H1 (cell line): Measurements from ENCODE around the gene RUNX1. TPM values are rescaled to one million over a fixed set of nuclear protein-coding genes. Genes with fewer than 3 reads are reported as not detected.

ENCODE experiments used
- CTCF ChIA-PET: fragments of 300-600 bp; sonication (Branson Sonifier 250); formaldehyde crosslinking; loops from one replicate; lab custom pipeline; 2021; ENCODE audit not compliant: partially characterized antibody; lab: Charles Lee
- POLR2A ChIA-PET: fragments of 300-600 bp; sonication (Branson Sonifier 250); formaldehyde crosslinking; loops from one replicate; lab custom pipeline; 2021; ENCODE audit warnings: inconsistent platforms; ENCODE audit not compliant: partially characterized antibody; lab: Charles Lee
- DNase-seq, 2 experiments: peaks; one replicate each; pipeline versions ENCODE4 v3.0.0 to v3.0.0-alpha.2; 2010 to 2022; ENCODE audit warnings: low spot score in 2 of 2, low read depth in 1 of 2, mixed read lengths in 1 of 2
- FAIRE-seq: peaks from 2 replicates; lab custom pipeline; 2011; peaks lifted over from hg19 to GRCh38; lab: Jason Lieb, UNC
- H2AFZ ChIP-seq: 2 replicates; pipeline ENCODE4 v1.8.1; 2012; ENCODE audit warnings: low read length, inconsistent platforms
- H2AK5ac ChIP-seq: 2 replicates; pipeline ENCODE4 v1.6.1; 2013; ENCODE audit warnings: low read depth, low read length
- H2BK120ac ChIP-seq: replicated peaks from 2 replicates; pipeline ENCODE3; 2013; ENCODE audit warnings: low read depth, low read length, inconsistent platforms
- H2BK12ac ChIP-seq: 2 replicates; pipeline ENCODE4 v1.6.1; 2013; ENCODE audit warnings: low read depth, low read length
- H2BK15ac ChIP-seq: 2 replicates; pipeline ENCODE4 v1.6.1; 2013; ENCODE audit warnings: low read length
- H2BK20ac ChIP-seq: 2 replicates; pipeline ENCODE4 v1.6.1; 2013; ENCODE audit warnings: low read length
- H2BK5ac ChIP-seq: 2 replicates; pipeline ENCODE4 v1.6.1; 2013; ENCODE audit warnings: low read depth, low read length
- H3K14ac ChIP-seq: 2 replicates; pipeline ENCODE4 v1.6.1; 2013; ENCODE audit warnings: inconsistent platforms; ENCODE audit not compliant: insufficient read length
- H3K18ac ChIP-seq: 2 replicates; pipeline ENCODE4 v1.6.1; 2013; ENCODE audit warnings: low read length; ENCODE audit errors: extremely low read depth
- H3K23ac ChIP-seq: 2 replicates; pipeline ENCODE4 v1.6.1; 2013; ENCODE audit warnings: inconsistent platforms; ENCODE audit not compliant: insufficient read length
- H3K23me2 ChIP-seq: 2 replicates; pipeline ENCODE4 v1.6.1; 2013; ENCODE audit warnings: low read depth, low read length
- H3K27ac ChIP-seq: 2 replicates; pipeline ENCODE4 v1.6.1; 2011; ENCODE audit warnings: low read depth, low read length, inconsistent platforms
- H3K27me3 ChIP-seq, 4 experiments: replicated peaks in 1 of 4; 1 replicate in 1 of 4; 2 replicates in 3 of 4; pipeline versions ENCODE4 v1.6.1 to v1.8.1; 2011 to 2013; ENCODE audit warnings: low read length in 3 of 4, mild to moderate bottlenecking in 3 of 4, inconsistent platforms in 2 of 4, mixed read lengths in 2 of 4, moderate library complexity in 1 of 4; ENCODE audit not compliant: control insufficient read depth in 3 of 4, insufficient read depth in 3 of 4; ENCODE audit errors: extremely low read depth in 1 of 4
- H3K36me3 ChIP-seq, 4 experiments: 2 replicates each; pipeline versions ENCODE4 v1.6.1 to v1.8.1; 2011 to 2013; ENCODE audit warnings: mild to moderate bottlenecking in 4 of 4, low read length in 3 of 4, moderate library complexity in 2 of 4, control low read depth in 1 of 4, inconsistent platforms in 1 of 4; ENCODE audit not compliant: insufficient read depth in 4 of 4, control insufficient read depth in 2 of 4
- H3K4ac ChIP-seq: replicated peaks from 2 replicates; pipeline ENCODE3; 2013; ENCODE audit warnings: low read length, low read depth, mixed read lengths, inconsistent platforms; ENCODE audit not compliant: insufficient read length
- H3K4me1 ChIP-seq, 4 experiments: replicated peaks in 1 of 4; 1 replicate in 1 of 4; 2 replicates in 3 of 4; pipeline versions ENCODE4 v1.6.1 to v1.8.1; 2011 to 2013; ENCODE audit warnings: low read length in 3 of 4, inconsistent platforms in 2 of 4, mixed read lengths in 1 of 4; ENCODE audit not compliant: insufficient read depth in 4 of 4, control insufficient read depth in 3 of 4
- H3K4me2 ChIP-seq, 2 experiments: 2 replicates each; pipeline versions ENCODE4 v1.6.1 to v1.8.1; 2011 to 2013; ENCODE audit warnings: low read depth in 2 of 2, low read length in 2 of 2, control low read depth in 1 of 2, inconsistent platforms in 1 of 2, mild to moderate bottlenecking in 1 of 2; ENCODE audit not compliant: insufficient read depth in 1 of 2
- H3K4me3 ChIP-seq, 4 experiments: fragments of 200-600, 300-600 bp in 1 of 4; sonication (generic), shearing (Covaris generic), sonication (Bioruptor Twin) in 1 of 4; 2 replicates each; pipeline versions ENCODE4 v1.5.1 to v1.8.1; 2011 to 2016; ENCODE audit warnings: low read length in 4 of 4, low read depth in 3 of 4, control low read depth in 2 of 4, inconsistent platforms in 2 of 4, mild to moderate bottlenecking in 2 of 4, mixed read lengths in 1 of 4, moderate library complexity in 1 of 4; ENCODE audit not compliant: insufficient read depth in 2 of 4; ENCODE audit errors: extremely low read depth in 1 of 4
- H3K56ac ChIP-seq: replicated peaks from 2 replicates; pipeline ENCODE3; 2013; ENCODE audit warnings: low read depth, mild to moderate bottlenecking, mixed read lengths, low read length, inconsistent platforms; ENCODE audit not compliant: insufficient read length
- H3K79me1 ChIP-seq: 2 replicates; pipeline ENCODE4 v1.6.1; 2013; ENCODE audit warnings: low read depth, low read length, control low read depth
- H3K79me2 ChIP-seq, 2 experiments: 2 replicates each; pipeline versions ENCODE4 v1.6.1 to v1.8.1; 2012 to 2013; ENCODE audit warnings: low read length in 2 of 2, mild to moderate bottlenecking in 2 of 2, inconsistent platforms in 1 of 2; ENCODE audit not compliant: insufficient read depth in 2 of 2, control insufficient read depth in 1 of 2
- H3K9ac ChIP-seq, 4 experiments: replicated peaks in 1 of 4; 1 replicate in 1 of 4; 2 replicates in 3 of 4; pipeline versions ENCODE4 v1.6.1 to v1.8.1; 2011 to 2013; ENCODE audit warnings: low read depth in 3 of 4, low read length in 3 of 4, control low read depth in 2 of 4, mild to moderate bottlenecking in 2 of 4, moderate library complexity in 2 of 4, inconsistent platforms in 1 of 4; ENCODE audit errors: extremely low read depth in 1 of 4
- H3K9me3 ChIP-seq, 2 experiments: 2 replicates each; pipeline versions ENCODE4 v1.6.1 to v1.8.1; 2012 to 2013; ENCODE audit warnings: mild to moderate bottlenecking in 2 of 2, moderate library complexity in 2 of 2, control low read depth in 1 of 2, inconsistent platforms in 1 of 2, low read depth in 1 of 2, low read length in 1 of 2, mixed read lengths in 1 of 2; ENCODE audit not compliant: insufficient read depth in 2 of 2
- H4K20me1 ChIP-seq, 2 experiments: replicated peaks in 1 of 2; 2 replicates each; pipeline versions ENCODE3 to v1.8.1; 2011 to 2013; ENCODE audit warnings: inconsistent platforms in 2 of 2, low read length in 2 of 2, mild to moderate bottlenecking in 1 of 2; ENCODE audit not compliant: insufficient read depth in 2 of 2, control insufficient read depth in 1 of 2
- H4K5ac ChIP-seq: 2 replicates; pipeline ENCODE4 v1.6.1; 2013; ENCODE audit warnings: low read length, low read depth, mixed read lengths, inconsistent platforms; ENCODE audit not compliant: insufficient read length
- H4K8ac ChIP-seq: 2 replicates; pipeline ENCODE4 v1.8.0; 2013; ENCODE audit warnings: mild to moderate bottlenecking, moderate library complexity, low read length, inconsistent platforms; ENCODE audit not compliant: insufficient read depth; ENCODE audit errors: extremely low read depth
- H4K91ac ChIP-seq: replicated peaks from 2 replicates; pipeline ENCODE3; 2013; ENCODE audit warnings: low read length, mixed read lengths, inconsistent platforms; ENCODE audit not compliant: insufficient read length
- CBX8 ChIP-seq: fragments of 300-800, 300-1000 bp; sonication (generic); IDR thresholded peaks from 2 replicates; pipeline ENCODE4 v1.7.1; 2016; ENCODE audit warnings: low read depth, low read length, borderline replicate concordance
- CTBP2 ChIP-seq: IDR thresholded peaks from 2 replicates; pipeline ENCODE4 v1.7.0; 2011; ENCODE audit warnings: borderline replicate concordance, mild to moderate bottlenecking, moderate library complexity, mixed read lengths, low read length; ENCODE audit not compliant: insufficient read depth, insufficient read length
- GTF2F1 ChIP-seq: IDR thresholded peaks from 2 replicates; pipeline ENCODE4 v1.6.1; 2012; ENCODE audit warnings: low read depth, low read length, improper control_type of control experiment, borderline replicate concordance
- HDAC2 ChIP-seq, 2 experiments: fragments of 300-600 bp in 1 of 2; sonication (generic) in 1 of 2; IDR thresholded peaks; 2 replicates each; pipeline ENCODE4 v1.6.1; 2011 to 2012; ENCODE audit warnings: low read depth in 2 of 2, low read length in 2 of 2, mild to moderate bottlenecking in 2 of 2, moderate library complexity in 2 of 2, borderline replicate concordance in 1 of 2, inconsistent platforms in 1 of 2
- JUND ChIP-seq: IDR thresholded peaks from 2 replicates; pipeline ENCODE4 v1.6.1; 2011; ENCODE audit warnings: mild to moderate bottlenecking, improper control_type of control experiment, low read length
- SAP30 ChIP-seq: fragments of 300-600 bp; sonication (generic); IDR thresholded peaks from 2 replicates; pipeline ENCODE4 v1.7.1; 2012; ENCODE audit warnings: low read length, moderate library complexity, mild to moderate bottlenecking, inconsistent platforms; ENCODE audit not compliant: insufficient read depth, insufficient replicate concordance
- TAF1 ChIP-seq: IDR thresholded peaks from 2 replicates; pipeline ENCODE4 v1.6.1; 2011; ENCODE audit warnings: mild to moderate bottlenecking, low read depth, low read length
- WGBS, 2 experiments: shearing (Covaris generic) in 1 of 2; methylation state at CpG; one replicate each; pipeline versions ENCODE4 v1.1.6 to v1.1.7; 2013 to 2015; ENCODE audit warnings: low lambda C conversion rate in 2 of 2, mixed read lengths in 2 of 2, inconsistent platforms in 1 of 2, low coverage in 1 of 2, missing lambda C conversion rate in 1 of 2; ENCODE audit not compliant: insufficient replicate concordance in 2 of 2, insufficient coverage in 1 of 2, insufficient read length in 1 of 2; ENCODE audit errors: extremely low coverage in 1 of 2, missing lambda C conversion rate in 1 of 2; 5-methylcytosine and 5-hydroxymethylcytosine counted together
- polyA plus RNA-seq, 7 experiments: library from polyadenylated mRNA; depleted of rRNA in 3 of 7; stranded (reverse) in 5 of 7; unstranded in 2 of 7; fragments of >200 nt in 5 of 7; fragments of 200-250 nt in 2 of 7; gene quantifications; 1 replicate in 5 of 7; 2 replicates in 1 of 7; 4 replicates in 1 of 7; pipeline versions ENCODE4 v1.2.1 to v1.2.3, GENCODE V29; 2011 to 2013; ENCODE audit warnings: missing spikeins in 2 of 7, mixed read lengths in 2 of 7
- total RNA-seq: library from RNA; stranded (reverse); fragmentation: NEBNext Ultra II Directional; extraction: Animal tissue kit (Norgen Biotek cat#: 25700); gene quantifications from 2 replicates; pipeline ENCODE4 v1.2.1, GENCODE V29; 2021
- TF ChIP-seq, protein P1 (sequence below): IDR thresholded peaks from 2 replicates; pipeline ENCODE4 v1.6.1; 2012; ENCODE audit warnings: inconsistent platforms

The RUNX1 gene
- total and polyA plus RNA-seq, 2 of the 8 experiments (the other 6 are each of a cell fraction or from before 2014, with no cell fraction given), result 0.20 to 0.60 TPM

DNA sequence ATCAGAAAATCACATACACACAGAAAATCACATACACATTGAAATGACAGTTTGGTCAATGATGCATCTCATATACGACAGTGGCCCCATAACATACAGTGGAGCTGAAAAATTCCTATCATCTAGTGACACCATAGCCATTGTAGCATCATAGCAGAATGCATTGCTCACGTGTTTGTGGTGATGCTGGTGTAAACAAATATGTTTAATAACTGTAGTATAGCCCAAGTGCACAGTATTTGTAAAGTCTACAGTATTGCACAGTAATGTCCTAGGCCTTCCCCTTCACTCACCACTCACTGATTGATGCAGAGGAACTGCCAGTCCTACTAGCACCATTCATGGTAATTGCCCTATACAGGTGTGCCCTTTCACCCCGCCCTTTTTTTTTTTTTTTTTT is 30.1 kb upstream of the RUNX1 start:
- no peaks in the 10 kb centered on the region for H3K23me2 ChIP-seq
- no peak overlapping the region for H2BK20ac ChIP-seq
- no peak overlapping the region for H2BK5ac ChIP-seq
- H3K27me3 ChIP-seq, result no peaks in the 10 kb centered on the region
- H3K9me3 ChIP-seq, result peaks cover 0 to 5% of the 10 kb centered on the region in 2 experiments; a peak in 1 of 4 replicates
- H3K4me1 ChIP-seq, result no peaks in the 10 kb centered on the region
- H3K4me3 ChIP-seq, result no peak overlapping the region
- no peaks in the 10 kb centered on the region for H4K20me1 ChIP-seq
- ChIA-PET CTCF (no interaction called here), POLR2A (no interaction called here)
- H3K9ac ChIP-seq, result no peak overlapping the region
- no peak overlapping the region for H3K4ac ChIP-seq
- H3K18ac ChIP-seq, result no peak overlapping the region
- no peak overlapping the region for H3K27ac ChIP-seq
- H3K4me2 ChIP-seq, result no peak overlapping the region
- H3K14ac ChIP-seq, result no peak overlapping the region
- H2BK12ac ChIP-seq, result no peak overlapping the region
- H3K36me3 ChIP-seq, result no peaks in the 10 kb centered on the region
- no peak for FAIRE-seq
- H3K79me1 ChIP-seq, result no peaks in the 10 kb centered on the region
- no peak overlapping the region for H4K5ac ChIP-seq
- TF ChIP-seq GTF2F1 (no peak), JUND (no peak), SAP30 (no peak), CBX8 (no peak), HDAC2 (IDR thresholded peaks at IDR 0.05; ENCODE audit: borderline replicate concordance in 1 of 2, low read depth in 2 of 2, low read length in 2 of 2) (no peak), TAF1 (no peak), CTBP2 (no peak)
- TF ChIP-seq, protein P1, sequence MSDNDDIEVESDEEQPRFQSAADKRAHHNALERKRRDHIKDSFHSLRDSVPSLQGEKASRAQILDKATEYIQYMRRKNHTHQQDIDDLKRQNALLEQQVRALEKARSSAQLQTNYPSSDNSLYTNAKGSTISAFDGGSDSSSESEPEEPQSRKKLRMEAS, result no peak
- no peak overlapping the region for H2AK5ac ChIP-seq
- no peak overlapping the region for H3K56ac ChIP-seq
- no peak overlapping the region for H2BK120ac ChIP-seq
- H2BK15ac ChIP-seq, result no peak overlapping the region
- no peak for DNase-seq
- WGBS, 2 experiments, result 96% methylated on average over 2 of the region's 3 CpGs; no CpG with 5 or more reads in 1 of the 2 experiments
- no peak overlapping the region for H4K8ac ChIP-seq
- H3K23ac ChIP-seq, result no peak overlapping the region
- no peak overlapping the region for H2AFZ ChIP-seq
- no peak overlapping the region for H4K91ac ChIP-seq
- H3K79me2 ChIP-seq, result no peaks in the 10 kb centered on the region
